Measurements from ENCODE around the gene PPP2R3B.

The PPP2R3B gene

DNA sequence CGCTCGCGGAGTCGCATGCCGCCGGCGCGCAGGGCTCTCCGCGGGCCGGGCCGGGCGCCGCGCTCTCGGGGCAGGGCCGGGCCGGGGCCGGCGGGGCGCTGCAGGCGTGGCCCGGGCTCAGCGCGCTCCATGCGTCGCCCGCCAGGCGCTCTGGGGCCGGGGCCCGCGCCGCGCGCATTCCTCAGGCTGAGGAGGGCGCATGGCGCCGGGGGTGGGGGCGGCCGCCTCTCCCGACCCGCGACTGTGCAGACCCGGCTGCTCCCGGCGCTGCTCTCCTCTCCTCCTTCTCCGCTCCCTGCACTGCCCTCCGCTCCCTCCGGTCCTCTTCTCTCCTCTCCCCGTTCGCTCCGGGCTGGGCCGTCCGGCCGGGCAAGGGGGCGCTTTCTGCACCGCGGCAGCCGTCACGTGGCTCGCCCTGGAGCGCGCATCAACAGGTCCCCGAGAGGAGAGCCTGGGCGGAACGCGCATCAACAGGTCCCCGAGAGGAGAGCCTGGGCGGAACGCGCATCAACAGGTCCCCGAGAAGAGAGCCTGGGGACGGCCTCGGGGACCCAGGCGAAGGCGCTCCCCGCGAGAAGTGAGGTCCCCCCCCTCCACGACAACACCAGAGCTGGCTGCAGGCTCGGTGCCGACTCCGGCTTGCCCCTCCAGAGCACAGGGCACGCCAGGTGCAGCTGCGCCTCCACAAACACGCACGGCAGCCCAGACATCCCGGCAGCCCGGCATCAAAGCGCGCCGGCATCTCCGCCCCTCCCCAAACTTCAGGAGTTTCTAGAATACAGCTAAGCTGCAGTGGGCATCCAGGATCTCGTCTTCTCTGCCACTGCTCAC lies 12.9 kb downstream of the PPP2R3B start:
- peak; percentile 51 for DNase-seq (ENCODE audit: low spot score)
- no peak for TF ChIP-seq CTCF (IDR thresholded peaks at IDR 0.05; ENCODE audit: extremely low read depth, missing control alignments)

- peak; percentile 26 for DNase-seq (ENCODE audit: low spot score)
- no peak for TF ChIP-seq CTCF (IDR thresholded peaks at IDR 0.05; ENCODE audit: extremely low read depth, missing control alignments)
These were observed 13.7 kb downstream of the PPP2R3B start for GRCh38 chrX:372856-373640.

DNA sequence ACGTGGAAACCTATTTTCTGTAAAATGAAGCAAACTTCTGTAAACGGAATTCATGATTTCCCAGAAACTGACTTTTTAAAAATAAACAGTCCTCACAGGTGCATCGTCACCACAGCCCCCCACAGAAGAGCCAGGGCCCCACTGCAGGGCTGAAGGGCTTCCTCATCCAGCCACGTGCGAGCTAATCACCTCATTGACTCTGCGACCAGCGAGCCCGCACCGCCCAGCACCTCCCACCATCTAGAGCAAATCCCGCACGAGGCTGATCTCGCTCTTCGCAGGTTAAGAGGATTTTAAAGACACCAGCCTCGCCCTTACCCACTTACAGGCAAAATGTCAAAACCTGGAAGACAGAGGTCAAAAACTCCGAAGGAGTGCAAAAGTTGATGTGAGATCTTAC lies 14.8 kb downstream of the PPP2R3B start:
- peak; percentile 24 for DNase-seq (ENCODE audit: low spot score)
- TF ChIP-seq CTCF (IDR thresholded peaks at IDR 0.05; ENCODE audit: extremely low read depth, missing control alignments), result no peak

GRCh38 chrX:370963-371745 lies 15.6 kb downstream of the PPP2R3B start:
- no peak for TF ChIP-seq CTCF (IDR thresholded peaks at IDR 0.05; ENCODE audit: extremely low read depth, missing control alignments)
- DNase-seq (ENCODE audit: low spot score), result peak; percentile 47

GRCh38 chrX:370244-370962 lies 16.3 kb downstream of the PPP2R3B start:
- no peak for DNase-seq (ENCODE audit: low spot score)
- no peak for TF ChIP-seq CTCF (IDR thresholded peaks at IDR 0.05; ENCODE audit: extremely low read depth, missing control alignments)

DNA sequence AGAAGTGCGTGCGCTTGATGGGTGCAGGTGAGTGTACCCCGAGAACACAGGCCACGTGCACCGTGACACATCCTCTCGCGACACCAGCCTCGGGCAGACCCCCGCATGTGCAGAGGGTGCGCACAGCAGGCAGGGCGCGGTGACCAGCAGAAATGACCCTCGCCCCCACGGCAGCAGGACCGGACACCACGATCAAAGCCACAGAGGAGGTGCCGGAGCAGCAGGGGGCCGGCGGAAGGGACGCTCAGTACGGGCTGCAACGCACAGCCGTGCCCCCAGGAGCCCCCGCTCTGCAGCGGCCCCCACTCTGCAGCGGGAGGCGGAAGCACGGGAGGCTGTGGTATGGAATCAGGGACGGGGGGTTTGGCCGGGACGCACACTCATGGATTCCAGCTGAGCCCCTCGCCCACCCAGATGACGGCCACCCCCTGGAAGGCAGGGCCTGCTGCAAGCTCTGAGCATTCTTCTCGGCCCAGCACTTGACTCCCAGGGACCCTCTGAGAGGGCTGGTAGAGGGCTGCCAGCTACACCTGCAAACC lies 17.1 kb downstream of the PPP2R3B start:
- TF ChIP-seq CTCF (IDR thresholded peaks at IDR 0.05; ENCODE audit: extremely low read depth, missing control alignments), result no peak
- no peak for DNase-seq (ENCODE audit: low spot score)
